GM12878 (cell line): Measurements from ENCODE around the gene THSD4. TPM values are rescaled to one million over a fixed set of nuclear protein-coding genes. Genes with fewer than 3 reads are reported as not detected.

Experiments used
- ATAC-seq: fragments of 200-7000 bp; cut with Tn5 transposase; 3 replicates; pipeline ENCODE4 v1.9.1; 2020; ENCODE audit warnings: mild to moderate bottlenecking, moderate library complexity
- BruUV-seq: library from RNA; stranded (reverse); fragments of 400-500 nt; replicated peaks from 2 replicates; lab custom pipeline; 2021; lab: Mats Ljungman, UMichigan
- CTCF ChIA-PET: fragments of 300-600 bp; sonication (Branson Sonifier 250); formaldehyde crosslinking; extraction: SDS; loops from one replicate; lab custom pipeline; 2021; ENCODE audit warnings: inconsistent platforms; lab: Yijun Ruan, JAX
- POLR2A ChIA-PET: fragments of 350-600 bp; formaldehyde crosslinking; extraction: SDS; loops from one replicate; lab custom pipeline; 2021; ENCODE audit warnings: inconsistent platforms; lab: Charles Lee
- RAD21 ChIA-PET: fragments of 300-600 bp; sonication (Branson Sonifier 250); formaldehyde crosslinking; loops from one replicate; lab custom pipeline; 2023; ENCODE audit warnings: antibody characterized with exemption; ENCODE audit not compliant: unreplicated experiment; lab: Charles Lee
- SMC1A ChIA-PET: fragments of 300-600 bp; sonication (Branson Sonifier 250); formaldehyde crosslinking; loops from one replicate; lab custom pipeline; 2023; ENCODE audit not compliant: unreplicated experiment, uncharacterized antibody; lab: Charles Lee
- DNase-seq: peaks from one replicate; pipeline ENCODE4 v3.0.0-alpha.2; 2011; ENCODE audit warnings: low read depth, low spot score
- FAIRE-seq: peaks from 3 replicates; lab custom pipeline; 2011; peaks lifted over from hg19 to GRCh38; lab: Jason Lieb, UNC
- H2AFZ ChIP-seq: 2 replicates; pipeline ENCODE4 v1.6.0; 2011; ENCODE audit warnings: low read depth, low read length, control low read depth; ENCODE audit not compliant: control insufficient read depth
- H3K27ac ChIP-seq: 2 replicates; pipeline ENCODE4 v1.5.1; 2011; ENCODE audit warnings: control low read depth; ENCODE audit not compliant: control insufficient read depth, insufficient read depth
- H3K27me3 ChIP-seq, 2 experiments: replicated peaks in 1 of 2; 2 replicates each; pipeline versions ENCODE4 v1.6.0 to v1.6.1; 2011; ENCODE audit warnings: low read length in 1 of 2; ENCODE audit not compliant: control insufficient read depth in 2 of 2, insufficient read depth in 2 of 2
- H3K36me3 ChIP-seq, 2 experiments: 2 replicates each; pipeline ENCODE4 v1.5.1; 2011; ENCODE audit warnings: low read length in 1 of 2; ENCODE audit not compliant: control insufficient read depth in 2 of 2, insufficient read depth in 2 of 2
- H3K4me1 ChIP-seq: 2 replicates; pipeline ENCODE4 v1.6.1; 2011; ENCODE audit warnings: mild to moderate bottlenecking, low read length, moderate library complexity, mixed read lengths; ENCODE audit not compliant: control insufficient read depth, insufficient read depth
- H3K4me2 ChIP-seq: 2 replicates; pipeline ENCODE4 v1.6.0; 2011; ENCODE audit warnings: control low read depth; ENCODE audit not compliant: control insufficient read depth, insufficient read depth
- H3K4me3 ChIP-seq: fragments of 200-600 bp; sonication (generic); 2 replicates; pipeline ENCODE4 v1.5.1; 2016
- H3K79me2 ChIP-seq: 2 replicates; pipeline ENCODE4 v1.6.0; 2011; ENCODE audit warnings: low read length; ENCODE audit not compliant: control insufficient read depth, insufficient read depth
- H3K9ac ChIP-seq: 2 replicates; pipeline ENCODE4 v1.8.0; 2011; ENCODE audit warnings: low read length, control low read depth, mixed read lengths; ENCODE audit not compliant: control insufficient read depth, insufficient read depth
- H3K9me3 ChIP-seq: replicated peaks from 3 replicates; pipeline ENCODE4 v1.5.1; 2011; ENCODE audit warnings: mild to moderate bottlenecking, low read length; ENCODE audit not compliant: control insufficient read depth, insufficient read depth
- H4K20me1 ChIP-seq: 2 replicates; pipeline ENCODE4 v1.6.0; 2011; ENCODE audit not compliant: control insufficient read depth, insufficient read depth
- ATF7 ChIP-seq: fragments of 450-650 bp; IDR thresholded peaks from 2 replicates; pipeline ENCODE4 v1.6.1; 2016; ENCODE audit warnings: low read depth, mild to moderate bottlenecking
- BCL11A ChIP-seq: IDR thresholded peaks from 2 replicates; pipeline ENCODE4 v1.6.1; 2011; ENCODE audit warnings: low read depth, low read length
- CBX3 ChIP-seq: fragments of 200-600 bp; sonication (generic); IDR thresholded peaks from 2 replicates; pipeline ENCODE4 v1.6.1; 2016; ENCODE audit warnings: low read depth, borderline replicate concordance
- CREB1 ChIP-seq: IDR thresholded peaks from 2 replicates; pipeline ENCODE4 v1.6.1; 2012; ENCODE audit warnings: low read depth, mild to moderate bottlenecking, inconsistent platforms
- HDAC6 ChIP-seq: fragments of 200-600 bp; sonication (generic); IDR thresholded peaks from one replicate; pipeline ENCODE4 v1.8.0; 2017; ENCODE audit warnings: antibody characterized with exemption; ENCODE audit not compliant: unreplicated experiment
- HDGF ChIP-seq: fragments of 450-650 bp; IDR thresholded peaks from 2 replicates; pipeline ENCODE4 v1.6.1; 2016; ENCODE audit warnings: antibody characterized with exemption
- IRF3 ChIP-seq: fragments of 450-650 bp; IDR thresholded peaks from 2 replicates; pipeline ENCODE4 v1.6.1; 2014; ENCODE audit warnings: mild to moderate bottlenecking
- KDM1A ChIP-seq: fragments of 200-600 bp; sonication (generic); IDR thresholded peaks from 2 replicates; pipeline ENCODE4 v1.6.1; 2016; ENCODE audit warnings: borderline replicate concordance
- LARP7 ChIP-seq: fragments of 450-650 bp; IDR thresholded peaks from 2 replicates; pipeline ENCODE4 v1.6.1; 2017; ENCODE audit warnings: mild to moderate bottlenecking
- MYC ChIP-seq: IDR thresholded peaks from 2 replicates; pipeline ENCODE4 v1.6.1; 2011; ENCODE audit warnings: mild to moderate bottlenecking, low read length, moderate library complexity, inconsistent platforms; ENCODE audit not compliant: insufficient read depth, insufficient replicate concordance, insufficient read length, severe bottlenecking
- NKRF ChIP-seq: fragments of 450-650 bp; conservative IDR thresholded peaks from 2 replicates; pipeline ENCODE4 v1.6.1; 2017; ENCODE audit warnings: mild to moderate bottlenecking, moderate library complexity
- NR2F1 ChIP-seq: fragments of 450-650 bp; conservative IDR thresholded peaks from 2 replicates; pipeline ENCODE4 v1.6.1; 2017; ENCODE audit warnings: mild to moderate bottlenecking
- POU2F2 ChIP-seq: IDR thresholded peaks from 3 replicates; pipeline ENCODE4 v1.6.1; 2011; ENCODE audit warnings: low read depth, mild to moderate bottlenecking, low read length, borderline replicate concordance
- RELA ChIP-seq: fragments of 450-650 bp; IDR thresholded peaks from 2 replicates; pipeline ENCODE4 v1.8.0; 2014; ENCODE audit warnings: borderline replicate concordance; ENCODE audit not compliant: partially characterized antibody
- SMARCA5 ChIP-seq: fragments of 450-650 bp; IDR thresholded peaks from 2 replicates; pipeline ENCODE4 v1.6.1; 2017; ENCODE audit warnings: mild to moderate bottlenecking
- SMC3 ChIP-seq: IDR thresholded peaks from 2 replicates; pipeline ENCODE4 v1.6.1; 2011; ENCODE audit warnings: low read length, improper control_type of control experiment, borderline replicate concordance
- WRNIP1 ChIP-seq: IDR thresholded peaks from 2 replicates; pipeline ENCODE4 v1.6.1; 2011; ENCODE audit warnings: low read depth, low read length, improper control_type of control experiment, borderline replicate concordance
- YY1 ChIP-seq: IDR thresholded peaks from 2 replicates; pipeline ENCODE4 v1.6.1; 2011; ENCODE audit warnings: low read depth, mild to moderate bottlenecking, low read length
- ZNF274 ChIP-seq: IDR thresholded peaks from one replicate; pipeline ENCODE4 v1.8.0; 2011; ENCODE audit not compliant: insufficient read length, insufficient read depth
- WGBS: methylation state at CpG from one replicate; pipeline ENCODE4 v1.1.6; 2016; ENCODE audit warnings: low lambda C conversion rate; ENCODE audit not compliant: insufficient replicate concordance, insufficient coverage; ENCODE audit errors: missing lambda C conversion rate; 5-methylcytosine and 5-hydroxymethylcytosine counted together
- in situ Hi-C: fragments of 300-500 bp; cut with MboI; formaldehyde crosslinking; loops from 9 replicates; pipeline ENCODE4 v1.14.3; 2018; ENCODE audit warnings: mixed read lengths
- intact Hi-C: fragments of 100-400 bp; cut with micrococcal nuclease; formaldehyde crosslinking; loops from one replicate; pipeline ENCODE4 v1.14.2; 2022; ENCODE audit not compliant: unreplicated experiment
- polyA plus RNA-seq, 11 experiments: library from polyadenylated mRNA; depleted of rRNA in 4 of 11; unstranded in 6 of 11; stranded (reverse) in 5 of 11; fragments of >200 nt; fragmentation: Nextera tagmentation in 4 of 11; fragmentation: Illumina TruSeq in 1 of 11; extraction: Ambion mirVana in 4 of 11; extraction: Trizol in 1 of 11; gene quantifications; 1 replicate in 1 of 11; 2 replicates in 10 of 11; pipeline versions ENCODE4 v1.2.1 to v1.2.3, GENCODE V29; 2011 to 2016; ENCODE audit warnings: inconsistent platforms in 2 of 11, missing spikeins in 2 of 11, low read depth in 1 of 11
- total RNA-seq, 4 experiments: library from RNA; depleted of rRNA in 3 of 4; stranded (reverse); fragments of >200 nt in 3 of 4; fragmentation: Illumina TruSeq in 1 of 4; extraction: Trizol in 1 of 4; gene quantifications; 2 replicates each; pipeline versions ENCODE4 v1.2.1 to v1.2.3, GENCODE V29; 2013 to 2021

The THSD4 gene
- total and polyA plus RNA-seq, 10 of the 15 experiments (the other 5 are each of a cell fraction or from before 2014, with no cell fraction given), result 0.04 to 0.13 (median 0.05) TPM; not detected in 7

- no peak for FAIRE-seq
- TF ChIP-seq SMC3 (no peak), HDGF (no peak), HDAC6 (no peak), ATF7 (no peak), WRNIP1 (no peak), ZNF274 (no peak), CBX3 (no peak), NR2F1 (no peak), LARP7 (no peak), YY1 (no peak), POU2F2 (no peak), RELA (no peak)
- ChIA-PET RAD21 (no interaction called here), CTCF (no interaction called here), POLR2A (no interaction called here), SMC1A (no interaction called here)
- H3K4me2 ChIP-seq, result no peak overlapping the region
- no peak overlapping the region for H3K27ac ChIP-seq
- in situ Hi-C loops (no loop called here), intact Hi-C loops (no loop called here)
- no peaks in the 10 kb centered on the region for H3K27me3 ChIP-seq
- H3K79me2 ChIP-seq, result no peaks in the 10 kb centered on the region
- H3K36me3 ChIP-seq, result no peaks in the 10 kb centered on the region
- H3K4me3 ChIP-seq, result no peak overlapping the region
- no peaks in the 10 kb centered on the region for H3K9me3 ChIP-seq
- WGBS, result 0% methylated on average over 2 of the region's 2 CpGs
- ATAC-seq, result no peak
- no peaks in the 10 kb centered on the region for H3K4me1 ChIP-seq
- no peaks in the 10 kb centered on the region for H4K20me1 ChIP-seq
- no peak for DNase-seq
- no peak overlapping the region for H2AFZ ChIP-seq
- H3K9ac ChIP-seq, result no peak overlapping the region
- BruUV-seq, result no TSS peak
These were observed 30.4 kb downstream of the THSD4 start for GRCh38 chr15:71145648-71146047.

- DNase-seq, result no peak
- Histone ChIP-seq H3K36me3 (no peaks in the 10 kb centered on the region), H4K20me1 (no peaks in the 10 kb centered on the region), H3K27me3 (no peaks in the 10 kb centered on the region), H3K79me2 (no peaks in the 10 kb centered on the region), H3K27ac (no peak overlapping the region), H2AFZ (no peak overlapping the region)
- WGBS, result 27% methylated on average over 4 of the region's 4 CpGs
- intact Hi-C loops, result no loop called here
- no peak for TF ChIP-seq CREB1
- TF ChIP-seq KDM1A, result no peak
- no peak for TF ChIP-seq BCL11A
- no peak for TF ChIP-seq IRF3
- no peak for TF ChIP-seq NKRF
- TF ChIP-seq SMARCA5, result no peak
- no peak for TF ChIP-seq MYC
- TF ChIP-seq, all 136 proteins: peak for 0
- CTCF ChIA-PET, result no interaction called here
- in situ Hi-C loops, result no loop called here
- no peak overlapping the region for H3K9ac ChIP-seq
- ATAC-seq (no peak), FAIRE-seq (no peak)
- no peaks in the 10 kb centered on the region for H3K4me1 ChIP-seq
- H3K4me2 ChIP-seq, result no peak overlapping the region
- SMC1A ChIA-PET, result no interaction called here
- H3K9me3 ChIP-seq, result no peaks in the 10 kb centered on the region
- POLR2A ChIA-PET, result no interaction called here
- no TSS peak for BruUV-seq
- RAD21 ChIA-PET, result no interaction called here
- no peak overlapping the region for H3K4me3 ChIP-seq
These were observed 31.3 kb downstream of the THSD4 start for GRCh38 chr15:71146580-71146982.
